ENCODE measurements around the gene FAM181B.

The FAM181B gene

DNA sequence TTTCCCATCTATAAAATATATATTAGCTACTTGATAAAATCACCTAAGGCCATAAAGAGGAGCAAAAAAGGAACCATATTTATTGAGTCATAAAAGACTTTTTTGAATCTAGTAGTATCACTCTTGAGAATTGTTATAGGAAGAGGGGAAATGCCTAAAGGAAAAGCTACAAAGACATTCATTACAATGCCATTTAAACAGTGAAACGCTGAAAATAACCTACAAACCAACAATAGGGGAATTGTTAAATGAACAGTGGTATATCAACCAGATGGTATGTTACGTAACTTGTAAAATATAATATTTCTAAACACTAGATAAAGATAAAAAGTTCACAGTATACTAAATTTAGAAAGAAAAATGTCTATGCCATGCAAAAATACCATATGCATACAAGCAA is 47.5 kb downstream of the FAM181B start:
- no peak overlapping the region for H3K27ac ChIP-seq (ENCODE audit: low read depth in 2 of 2, low read length in 2 of 2)
- no peak overlapping the region for H3K4me3 ChIP-seq (ENCODE audit: low read length in 2 of 2)
- no peaks in the 10 kb centered on the region for H3K4me1 ChIP-seq (ENCODE audit: control insufficient read depth in 2 of 2, insufficient read depth in 2 of 2, low read length in 2 of 2)
- peaks cover 0 to 6% of the 10 kb centered on the region in 2 donors for H3K9me3 ChIP-seq (ENCODE audit: control insufficient read depth in 2 of 2, low read length in 2 of 2)
- H3K9ac ChIP-seq (ENCODE audit: low read depth in 1 of 2, low read length in 2 of 2), result no peak overlapping the region
- no peaks in the 10 kb centered on the region for H3K27me3 ChIP-seq (ENCODE audit: control insufficient read depth in 2 of 2, insufficient read depth in 2 of 2, low read length in 2 of 2)
- no peaks in the 10 kb centered on the region for H3K36me3 ChIP-seq (ENCODE audit: control insufficient read depth in 2 of 2, insufficient read depth in 2 of 2, low read length in 2 of 2)

DNA sequence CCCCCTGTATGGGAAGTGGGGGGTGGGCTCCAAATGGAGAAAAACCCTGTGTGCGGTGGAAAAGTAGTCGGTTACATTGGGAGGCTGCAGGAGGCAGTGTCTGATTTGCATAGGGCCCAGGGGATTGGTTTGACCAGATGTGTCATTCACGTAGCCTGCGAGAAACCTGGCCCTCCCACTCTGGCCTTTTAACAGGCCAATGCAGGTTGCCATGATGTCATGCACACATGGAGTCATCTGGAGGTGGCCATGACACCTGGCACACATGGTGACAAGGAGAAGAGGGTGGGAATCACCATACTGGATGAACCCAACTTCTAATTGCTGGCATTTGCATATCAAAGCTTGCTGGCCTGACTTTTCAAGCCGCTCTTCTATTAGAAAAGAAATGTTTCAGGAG is 50.6 kb downstream of the FAM181B start:
- H3K36me3 ChIP-seq (ENCODE audit: control insufficient read depth in 2 of 2, insufficient read depth in 2 of 2, low read length in 2 of 2), result no peaks in the 10 kb centered on the region
- peaks cover 0 to 6% of the 10 kb centered on the region in 2 donors for H3K9me3 ChIP-seq (ENCODE audit: control insufficient read depth in 2 of 2, low read length in 2 of 2)
- H3K9ac ChIP-seq (ENCODE audit: low read depth in 1 of 2, low read length in 2 of 2), result no peak overlapping the region
- H3K4me1 ChIP-seq (ENCODE audit: control insufficient read depth in 2 of 2, insufficient read depth in 2 of 2, low read length in 2 of 2), result peaks cover 0 to 3% of the 10 kb centered on the region in 2 donors
- H3K4me3 ChIP-seq (ENCODE audit: low read length in 2 of 2), result no peak overlapping the region
- no peaks in the 10 kb centered on the region for H3K27me3 ChIP-seq (ENCODE audit: control insufficient read depth in 2 of 2, insufficient read depth in 2 of 2, low read length in 2 of 2)
- H3K27ac ChIP-seq (ENCODE audit: low read depth in 2 of 2, low read length in 2 of 2), result no peak overlapping the region

DNA sequence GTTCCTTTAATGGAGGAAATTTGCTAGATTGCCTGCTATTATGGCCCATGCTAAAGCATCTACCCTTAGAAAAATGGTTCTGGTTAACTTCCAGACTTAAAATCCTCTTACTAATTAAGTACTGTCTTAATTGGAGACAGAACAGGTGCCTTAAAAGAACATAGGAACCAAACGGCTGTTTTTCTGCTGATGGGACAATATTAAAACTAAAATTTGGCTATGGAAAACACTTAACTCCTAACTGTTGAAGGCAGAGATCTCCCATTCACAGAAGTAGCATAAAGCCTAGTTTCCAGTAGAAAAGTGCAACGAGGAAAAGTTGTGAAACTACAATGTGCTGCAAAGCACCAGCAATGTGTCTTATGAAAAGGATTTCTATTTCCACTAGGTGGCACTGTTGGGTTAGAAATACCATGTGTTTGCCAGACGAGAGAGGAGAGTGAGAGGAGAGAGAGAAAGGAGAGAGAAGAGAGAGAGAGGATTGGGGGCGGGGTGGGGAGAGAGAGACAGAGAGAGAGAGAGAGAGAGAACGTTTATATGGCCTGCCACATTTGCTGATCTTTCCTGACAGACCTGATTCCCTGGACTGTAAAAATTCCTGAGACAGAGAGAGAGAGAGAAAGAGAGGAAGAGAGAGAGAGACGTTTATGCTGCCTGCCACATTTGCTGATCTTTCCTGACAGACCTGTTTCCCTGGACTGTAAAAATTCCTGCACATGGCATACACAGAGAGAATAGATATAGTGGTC is 51.5 kb downstream of the FAM181B start:
- Histone ChIP-seq H3K36me3 (ENCODE audit: control insufficient read depth in 2 of 2, insufficient read depth in 2 of 2, low read length in 2 of 2) (no peaks in the 10 kb centered on the region), H3K4me3 (ENCODE audit: low read length in 2 of 2) (no peak overlapping the region), H3K27ac (ENCODE audit: low read depth in 2 of 2, low read length in 2 of 2) (no peak overlapping the region), H3K9me3 (ENCODE audit: control insufficient read depth in 2 of 2, low read length in 2 of 2) (peaks cover 0 to 6% of the 10 kb centered on the region in 2 donors), H3K9ac (ENCODE audit: low read depth in 1 of 2, low read length in 2 of 2) (no peak overlapping the region), H3K4me1 (ENCODE audit: control insufficient read depth in 2 of 2, insufficient read depth in 2 of 2, low read length in 2 of 2) (peaks cover 0 to 3% of the 10 kb centered on the region in 2 donors), H3K27me3 (ENCODE audit: control insufficient read depth in 2 of 2, insufficient read depth in 2 of 2, low read length in 2 of 2) (no peaks in the 10 kb centered on the region)

DNA sequence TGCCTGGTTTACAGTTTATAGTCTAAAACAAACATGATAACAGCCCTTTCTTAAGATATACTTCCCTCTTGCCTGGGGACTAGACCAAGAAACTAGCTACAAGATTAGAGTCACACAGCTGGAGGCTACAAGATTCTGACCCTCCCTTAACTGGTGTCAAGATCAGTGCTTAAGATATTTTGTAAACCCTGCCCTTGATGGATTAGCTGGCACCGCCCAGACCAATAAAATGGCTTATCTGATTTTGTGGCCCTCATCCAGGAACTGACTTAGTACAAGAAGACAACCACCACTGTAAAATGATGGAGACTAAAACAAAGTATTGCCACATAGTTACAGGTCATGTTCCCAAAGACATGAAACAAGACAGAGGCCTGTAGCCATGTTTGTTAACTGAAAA is 53.4 kb downstream of the FAM181B start:
- Histone ChIP-seq H3K4me3 (ENCODE audit: low read length in 2 of 2) (no peak overlapping the region), H3K36me3 (ENCODE audit: control insufficient read depth in 2 of 2, insufficient read depth in 2 of 2, low read length in 2 of 2) (no peaks in the 10 kb centered on the region), H3K4me1 (ENCODE audit: control insufficient read depth in 2 of 2, insufficient read depth in 2 of 2, low read length in 2 of 2) (peaks cover 0 to 3% of the 10 kb centered on the region in 2 donors), H3K9me3 (ENCODE audit: control insufficient read depth in 2 of 2, low read length in 2 of 2) (peaks cover 0 to 6% of the 10 kb centered on the region in 2 donors), H3K27me3 (ENCODE audit: control insufficient read depth in 2 of 2, insufficient read depth in 2 of 2, low read length in 2 of 2) (no peaks in the 10 kb centered on the region), H3K9ac (ENCODE audit: low read depth in 1 of 2, low read length in 2 of 2) (no peak overlapping the region), H3K27ac (ENCODE audit: low read depth in 2 of 2, low read length in 2 of 2) (peak overlapping the region in 1 of 2 donors; percentile 7)

Measured in mucosa of rectum (tissue), 2 donors.